Neural cell (in vitro differentiated cells): ENCODE data around the gene RANBP3. TPM values are rescaled to one million over a fixed set of nuclear protein-coding genes. Genes with fewer than 3 reads are reported as not detected.
A peak's percentile ranks its signal among the peaks of the same experiment; 100 is the strongest.

ENCODE experiments used
- H2AFZ ChIP-seq: fragments of 200-600, 300-800 bp; sonication (generic), shearing (Covaris generic); 2 replicates; pipeline ENCODE4 v1.6.0; 2014; ENCODE audit warnings: low read depth, mild to moderate bottlenecking, antibody characterized with exemption, low read length, moderate library complexity
- H3F3A ChIP-seq: fragments of 200-600 bp; shearing (Covaris generic); 2 replicates; pipeline ENCODE4 v1.6.1; 2016; ENCODE audit warnings: mild to moderate bottlenecking, moderate library complexity, mixed read lengths, antibody characterized with exemption, low read length; ENCODE audit not compliant: insufficient read depth, poor library complexity, severe bottlenecking
- H3K27ac ChIP-seq: fragments of 200-600, 300-800 bp; sonication (generic), shearing (Covaris generic); 2 replicates; pipeline ENCODE4 v1.5.1; 2014; ENCODE audit warnings: mild to moderate bottlenecking, low read length, moderate library complexity
- H3K27me3 ChIP-seq: fragments of 300-800, 200-600 bp; sonication (generic), shearing (Covaris generic); 2 replicates; pipeline ENCODE4 v1.6.0; 2014; ENCODE audit warnings: mild to moderate bottlenecking, low read depth, low read length, moderate library complexity; ENCODE audit not compliant: insufficient read depth
- H3K36me3 ChIP-seq: fragments of 300-800, 200-600 bp; sonication (generic), shearing (Covaris generic); 2 replicates; pipeline ENCODE4 v1.5.1; 2014; ENCODE audit warnings: mild to moderate bottlenecking, antibody characterized with exemption, low read length, moderate library complexity; ENCODE audit not compliant: insufficient read depth
- H3K4me2 ChIP-seq: fragments of 300-800, 200-600 bp; sonication (generic), shearing (Covaris generic); 2 replicates; pipeline ENCODE4 v1.6.0; 2014; ENCODE audit warnings: mild to moderate bottlenecking, low read length
- H3K4me3 ChIP-seq: fragments of 300-800, 200-600 bp; sonication (generic), shearing (Covaris generic); 2 replicates; pipeline ENCODE4 v1.5.1; 2014; ENCODE audit warnings: mild to moderate bottlenecking, low read length, moderate library complexity
- H3K79me2 ChIP-seq: fragments of 200-600 bp; shearing (Covaris generic); replicated peaks from 2 replicates; pipeline ENCODE4 v1.6.0; 2014; ENCODE audit warnings: mild to moderate bottlenecking, low read length, moderate library complexity; ENCODE audit not compliant: insufficient read depth
- H3K9ac ChIP-seq: fragments of 300-800, 200-600 bp; sonication (generic), shearing (Covaris generic); 2 replicates; pipeline ENCODE4 v1.6.1; 2016; ENCODE audit warnings: mild to moderate bottlenecking, low read length, mixed read lengths
- H3K9me2 ChIP-seq: fragments of 200-600 bp; shearing (Covaris generic); 2 replicates; pipeline ENCODE4 v1.6.1; 2016; ENCODE audit warnings: mild to moderate bottlenecking, low read length, mixed read lengths; ENCODE audit not compliant: insufficient read depth
- H3K9me3 ChIP-seq: fragments of 200-600, 300-800 bp; sonication (generic), shearing (Covaris generic); 2 replicates; pipeline ENCODE4 v1.6.1; 2016; ENCODE audit warnings: mild to moderate bottlenecking, mixed run types, low read length, moderate library complexity, mixed read lengths
- H4K20me1 ChIP-seq: fragments of 200-600 bp; shearing (Covaris generic); 2 replicates; pipeline ENCODE4 v1.6.1; 2016; ENCODE audit warnings: mild to moderate bottlenecking, mixed run types; ENCODE audit not compliant: insufficient read depth
- CTCF ChIP-seq: fragments of 450-650 bp; IDR thresholded peaks from 2 replicates; pipeline ENCODE4 v1.5.1; 2014; ENCODE audit warnings: antibody characterized with exemption, mild to moderate bottlenecking, moderate library complexity; ENCODE audit not compliant: poor library complexity, severe bottlenecking
- EP300 ChIP-seq: fragments of 450-650 bp; conservative IDR thresholded peaks from 2 replicates; pipeline ENCODE4 v1.6.1; 2014; ENCODE audit warnings: antibody characterized with exemption, mild to moderate bottlenecking, moderate library complexity; ENCODE audit not compliant: poor library complexity, severe bottlenecking
- EZH2 ChIP-seq: fragments of 200-600, 300-800 bp; shearing (Covaris generic), sonication (generic); IDR thresholded peaks from 2 replicates; pipeline ENCODE4 v1.6.1; 2014; ENCODE audit warnings: antibody characterized with exemption, low read length, borderline replicate concordance, mild to moderate bottlenecking; ENCODE audit not compliant: insufficient read depth, poor library complexity, severe bottlenecking
- MXI1 ChIP-seq: fragments of 450-650 bp; conservative IDR thresholded peaks from 2 replicates; pipeline ENCODE4 v1.6.1; 2014; ENCODE audit warnings: antibody characterized with exemption, mild to moderate bottlenecking; ENCODE audit not compliant: poor library complexity, severe bottlenecking
- POLR2AphosphoS5 ChIP-seq: IDR thresholded peaks from 2 replicates; pipeline ENCODE4 v1.6.1; 2012
- RAD21 ChIP-seq: fragments of 450-650 bp; conservative IDR thresholded peaks from 2 replicates; pipeline ENCODE4 v1.6.1; 2014; ENCODE audit warnings: antibody characterized with exemption, mild to moderate bottlenecking, moderate library complexity
- REST ChIP-seq: IDR thresholded peaks from 2 replicates; pipeline ENCODE4 v1.6.1; 2012; ENCODE audit warnings: borderline replicate concordance
- SMC3 ChIP-seq: fragments of 450-650 bp; conservative IDR thresholded peaks from 2 replicates; pipeline ENCODE4 v1.6.1; 2014; ENCODE audit warnings: antibody characterized with exemption, mild to moderate bottlenecking, moderate library complexity; ENCODE audit not compliant: poor library complexity
- TAF1 ChIP-seq: IDR thresholded peaks from 2 replicates; pipeline ENCODE4 v1.6.1; 2012; ENCODE audit warnings: low read depth
- polyA plus RNA-seq: library from polyadenylated mRNA; depleted of rRNA; stranded (reverse); fragments of >200 nt; gene quantifications from 2 replicates; pipeline ENCODE4 v1.2.3, GENCODE V29; 2014

The RANBP3 gene
- polyA plus RNA-seq, 1 donor from 2014 or later, result 67.6 TPM

- H3K9me2 ChIP-seq, result no peaks in the 10 kb centered on the region
- peak overlapping the region; percentile 98 for H3K4me3 ChIP-seq
- no peaks in the 10 kb centered on the region for H3K36me3 ChIP-seq
- H3K9me3 ChIP-seq, result no peaks in the 10 kb centered on the region
- H3F3A ChIP-seq, result no peaks in the 10 kb centered on the region
- TF ChIP-seq TAF1 (no peak), CTCF (no peak), REST (no peak), RAD21 (no peak), POLR2AphosphoS5 (no peak), EZH2 (no peak), EP300 (no peak), MXI1 (no peak), SMC3 (no peak)
- no peaks in the 10 kb centered on the region for H3K27me3 ChIP-seq
- peak overlapping the region; percentile 89 for H3K27ac ChIP-seq
- peak overlapping the region; percentile 91 for H3K4me2 ChIP-seq
- H3K79me2 ChIP-seq, result peaks cover 59% of the 10 kb centered on the region
- no peak overlapping the region for H2AFZ ChIP-seq
- H4K20me1 ChIP-seq, result no peaks in the 10 kb centered on the region
- H3K9ac ChIP-seq, result peak overlapping the region; percentile 96
These were observed 1.2 kb downstream of the RANBP3 start for GRCh38 chr19:5976768-5977167.

DNA sequence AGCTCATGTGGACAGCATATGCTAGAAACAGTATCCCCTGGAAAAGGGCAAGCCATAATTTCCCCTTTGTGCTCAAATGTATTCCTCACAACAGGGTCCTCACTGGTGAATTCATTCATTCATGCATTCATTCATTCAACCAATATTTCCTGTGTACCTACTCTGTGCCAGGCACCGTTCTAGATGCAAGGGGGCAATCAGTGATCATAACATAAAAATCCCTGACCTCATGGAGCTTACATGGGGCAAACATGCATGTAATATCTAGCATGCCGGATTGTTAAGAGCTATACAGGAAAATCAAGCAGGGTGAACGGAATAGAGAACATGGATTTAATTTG lies 2.6 kb downstream of the RANBP3 start:
- Histone ChIP-seq H3F3A (no peaks in the 10 kb centered on the region), H3K9me2 (no peaks in the 10 kb centered on the region), H3K36me3 (no peaks in the 10 kb centered on the region), H3K27me3 (no peaks in the 10 kb centered on the region), H3K9ac (peak overlapping the region; percentile 11), H3K4me3 (peak overlapping the region; percentile 98), H4K20me1 (no peaks in the 10 kb centered on the region), H3K79me2 (peaks cover 74% of the 10 kb centered on the region), H2AFZ (no peak overlapping the region), H3K9me3 (no peaks in the 10 kb centered on the region), H3K4me2 (no peak overlapping the region), H3K27ac (no peak overlapping the region)
- no peak for TF ChIP-seq EP300

- Histone ChIP-seq H3F3A (no peaks in the 10 kb centered on the region), H3K27me3 (no peaks in the 10 kb centered on the region), H3K9ac (peak overlapping the region; percentile 43), H3K9me3 (no peaks in the 10 kb centered on the region), H3K36me3 (no peaks in the 10 kb centered on the region), H3K9me2 (no peaks in the 10 kb centered on the region), H3K79me2 (peaks cover 79% of the 10 kb centered on the region), H4K20me1 (no peaks in the 10 kb centered on the region), H2AFZ (no peak overlapping the region), H3K4me2 (no peak overlapping the region), H3K4me3 (peak overlapping the region; percentile 98), H3K27ac (peak overlapping the region; percentile 34)
- TF ChIP-seq EZH2, result no peak
- TF ChIP-seq REST, result no peak
- TF ChIP-seq CTCF, result no peak
- no peak for TF ChIP-seq MXI1
- TF ChIP-seq EP300, result no peak
- TF ChIP-seq SMC3, result no peak
- no peak for TF ChIP-seq TAF1
- TF ChIP-seq RAD21, result no peak
- TF ChIP-seq POLR2AphosphoS5, result no peak
These were observed 3.1 kb downstream of the RANBP3 start for GRCh38 chr19:5974721-5975387.
